Measurements from ENCODE around the gene EVC2. TPM values are rescaled to one million over a fixed set of nuclear protein-coding genes. Genes with fewer than 3 reads are reported as not detected.

The EVC2 gene
- total and polyA plus RNA-seq, 2 of the 4 experiments (the other 2 are of a cell fraction) = 2.7 to 5.9 TPM

GRCh38 chr4:5753366-5753765 lies 45.0 kb upstream of the EVC2 start:
- peak overlapping the region; percentile 55; the same call in 1 of the 2 replicates for H3K18ac ChIP-seq (ENCODE audit: low read depth, low read length)
- H3K79me1 ChIP-seq (ENCODE audit: low read depth in 1 of 2, low read length in 2 of 2) = peaks cover 19 to 78% of the 10 kb centered on the region in 2 experiments
- H3K36me3 ChIP-seq (ENCODE audit: control insufficient read depth, insufficient read depth, low read length) = peaks cover 66% of the 10 kb centered on the region
- H4K8ac ChIP-seq (ENCODE audit: low read depth in 2 of 2, low read length in 2 of 2) = peak overlapping the region; percentile 45 to 75; a peak in 3 of 4 replicates
- H3K23ac ChIP-seq (ENCODE audit: low read depth, low read length) = 0 out of 2 replicates have a peak overlapping the region, but pooled peaks have one; percentile 8
- CTCF ChIA-PET = interaction anchor here (0.6 to 1.5 kb wide), 2 partner anchors 16 to 34 kb away, joined by 6 read pairs; no protein-coding TSS in a partner anchor
- in situ Hi-C loops (cut with MboI; ENCODE audit: low sequenced_read_pairs) = no loop called here
- dilution Hi-C loops (cut with HindIII; ENCODE audit: low sequenced_read_pairs, unreplicated experiment) = no loop called here
- peak overlapping the region; percentile 72 for H4K91ac ChIP-seq (ENCODE audit: insufficient read depth, low read depth, low read length)
- H3K4me2 ChIP-seq (ENCODE audit: low read depth, low read length) = no peak overlapping the region
- no peak for ATAC-seq (ENCODE audit: low read depth)
- peak overlapping the region; percentile 86 for H2AK5ac ChIP-seq (ENCODE audit: low read depth, low read length)
- DNase-seq = no peak
- H3K9ac ChIP-seq (ENCODE audit: low read depth, low read length) = no peak overlapping the region
- peak overlapping the region; percentile 22 for H2BK20ac ChIP-seq (ENCODE audit: low read depth, low read length)
- peak overlapping the region; percentile 6; the same call in 1 of the 2 replicates for H4K5ac ChIP-seq (ENCODE audit: low read depth, low read length)
- no TSS peak for BruUV-seq (replicated peaks)
- peak overlapping the region; percentile 95; the same call in 1 of the 2 replicates for H3K14ac ChIP-seq (replicated peaks; ENCODE audit: low read depth, low read length)
- peak overlapping the region; percentile 97 for H3K4ac ChIP-seq (ENCODE audit: low read depth, low read length)
- H4K20me1 ChIP-seq (ENCODE audit: insufficient read depth, low read length) = peaks cover 6% of the 10 kb centered on the region
- H2AFZ ChIP-seq (replicated peaks; ENCODE audit: low read length, poor library complexity) = peak overlapping the region; percentile 1
- peak overlapping the region; percentile 29 for H3K27ac ChIP-seq (ENCODE audit: insufficient read depth, low read length)
- no peaks in the 10 kb centered on the region for H3K9me3 ChIP-seq (ENCODE audit: control insufficient read depth, insufficient read depth, low read length)
- peak overlapping the region; percentile 95 for H2BK120ac ChIP-seq (ENCODE audit: low read depth, low read length)
- no peaks in the 10 kb centered on the region for H3K27me3 ChIP-seq (ENCODE audit: control insufficient read depth, insufficient read depth, low read length)
- TF ChIP-seq CEBPB (IDR thresholded peaks at IDR 0.05; ENCODE audit: low read depth, low read length) (no peak), USF2 (IDR thresholded peaks at IDR 0.05; ENCODE audit: low read depth, low read length) (no peak), RAD21 (IDR thresholded peaks at IDR 0.05; ENCODE audit: low read length) (no peak), RCOR1 (IDR thresholded peaks at IDR 0.05; ENCODE audit: insufficient replicate concordance, low read length) (no peak), POLR2A (IDR thresholded peaks at IDR 0.05; ENCODE audit: low read depth, low read length) (no peak), MAFK (IDR thresholded peaks at IDR 0.05; ENCODE audit: low read depth, low read length) (no peak), NFE2L2 (IDR thresholded peaks at IDR 0.05; ENCODE audit: low read depth, low read length) (no peak), MAZ (IDR thresholded peaks at IDR 0.05; ENCODE audit: borderline replicate concordance, low read depth, low read length) (no peak), CHD1 (IDR thresholded peaks at IDR 0.05; ENCODE audit: low read depth, low read length) (no peak), MXI1 (IDR thresholded peaks at IDR 0.05; ENCODE audit: borderline replicate concordance, low read depth, low read length) (no peak), RFX5 (IDR thresholded peaks at IDR 0.05; ENCODE audit: low read depth, low read length) (no peak), CTCF (conservative IDR thresholded peaks at IDR 0.05; ENCODE audit: low read depth, low read length) (no peak), ELK1 (IDR thresholded peaks at IDR 0.05; ENCODE audit: borderline replicate concordance, low read depth, low read length) (no peak), SMC3 (IDR thresholded peaks at IDR 0.05; ENCODE audit: low read depth, low read length) (no peak), BHLHE40 (IDR thresholded peaks at IDR 0.05; ENCODE audit: low read depth, low read length) (no peak), FOS (IDR thresholded peaks at IDR 0.05; ENCODE audit: low read depth, low read length) (no peak)
- peak overlapping the region; percentile 93 for H2BK5ac ChIP-seq (ENCODE audit: low read depth, low read length, poor library complexity, severe bottlenecking)
- peaks cover 47% of the 10 kb centered on the region for H3K4me1 ChIP-seq (ENCODE audit: control insufficient read depth, insufficient read depth, low read length)
- no peak overlapping the region for H3K4me3 ChIP-seq (ENCODE audit: insufficient read depth, low read depth, low read length)
- 95% methylated on average over 6 of the region's 7 CpGs; no CpG with 5 or more reads in 1 of the 2 experiments for WGBS, 2 experiments (ENCODE audit: extremely low coverage in 2 of 2, insufficient read length in 1 of 2)
- peaks cover 47% of the 10 kb centered on the region for H3K9me1 ChIP-seq (ENCODE audit: insufficient read depth, low read length)
- no peak overlapping the region for H3K56ac ChIP-seq (ENCODE audit: extremely low read depth, insufficient read depth, low read length)
- peak overlapping the region; percentile 85; the same call in 2 of the 3 replicates for H2BK15ac ChIP-seq (ENCODE audit: low read depth, low read length)
- POLR2A ChIA-PET (ENCODE audit: unreplicated experiment) = no interaction called here
- intact Hi-C loops (cut with micrococcal nuclease) = no loop called here
- H2AK9ac ChIP-seq (replicated peaks; ENCODE audit: low read depth, low read length, poor library complexity) = peak overlapping the region; percentile 93

All from IMR-90 (cell line).